Stimulated activated effector memory CD8-positive, alpha-beta T cell treated with anti-CD3 and anti-CD28 coated beads, Interleukin-12 subunit alpha, Interleukin-12 subunit beta, amount 100 ng/mL, for 72 hours (primary cell): Measurements from ENCODE around the gene HLTF.
A peak's percentile ranks its signal among the peaks of the same experiment; 100 is the strongest.

Source experiments
- ATAC-seq: fragments of 150-1000 bp; cut with Tn5 transposase; 2 replicates; pipeline ENCODE4 v1.10.0; 2021
- DNase-seq, 2 donors: peaks; one replicate each; pipeline ENCODE4 v3.0.0; 2021 to 2022; ENCODE audit warnings: low spot score in 2 of 2
- H3K27ac Mint-ChIP-seq: one replicate; pipeline ENCODE4 v1.8.0; 2022; ENCODE audit warnings: mild to moderate bottlenecking, mixed read lengths
- H3K36me3 Mint-ChIP-seq: one replicate; pipeline ENCODE4 v1.8.0; 2022; ENCODE audit warnings: mild to moderate bottlenecking, mixed read lengths
- H3K4me1 Mint-ChIP-seq: one replicate; pipeline ENCODE4 v1.8.0; 2022; ENCODE audit warnings: mixed read lengths
- H3K4me3 Mint-ChIP-seq: one replicate; pipeline ENCODE4 v1.8.0; 2022; ENCODE audit warnings: mild to moderate bottlenecking, mixed read lengths
- H3K9me3 Mint-ChIP-seq: one replicate; pipeline ENCODE4 v1.8.0; 2022; ENCODE audit warnings: mixed read lengths

HLTF gene

GRCh38 chr3:149086232-149086988, at the start of gene HLTF:
Gene HLTF (minus strand): TSS chr3:149086533. CDS start chr3:149086336, 197 bp downstream.
- H3K4me1 Mint-ChIP-seq = peaks cover 11% of the 10 kb centered on the region
- H3K36me3 Mint-ChIP-seq = peaks cover 36% of the 10 kb centered on the region
- peak within 1 kb of the TSS; percentile 90 for H3K4me3 Mint-ChIP-seq
- ATAC-seq (peak; percentile 99), DNase-seq (peak; percentile 76 to 94)
- H3K27ac Mint-ChIP-seq = peak within 1 kb of the TSS; percentile 83
- no peaks in the 10 kb centered on the region for H3K9me3 Mint-ChIP-seq

DNA sequence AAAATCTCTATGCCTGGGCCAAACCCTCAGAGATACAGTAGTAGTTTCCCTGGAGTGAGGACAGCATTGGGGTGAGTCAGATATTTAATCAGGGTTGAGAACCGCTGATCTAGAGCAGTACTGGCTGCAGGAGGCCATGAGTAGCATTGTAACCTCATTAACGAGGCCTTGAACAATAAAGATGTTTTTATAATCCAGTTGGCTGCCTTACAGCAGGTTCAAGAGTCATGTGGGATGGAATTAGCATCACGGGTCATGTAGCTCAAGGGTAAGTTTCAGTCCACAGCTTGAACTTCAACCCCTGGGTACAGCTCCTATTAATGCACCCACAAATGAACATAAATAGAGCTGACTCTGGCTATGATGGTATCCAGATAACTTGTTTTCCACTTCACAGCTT, 48.2 kb upstream of the HLTF start:
- no peak for ATAC-seq
- peaks cover 39% of the 10 kb centered on the region for H3K4me1 Mint-ChIP-seq
- H3K9me3 Mint-ChIP-seq = no peaks in the 10 kb centered on the region
- H3K27ac Mint-ChIP-seq = no peak overlapping the region
- no peak overlapping the region for H3K4me3 Mint-ChIP-seq
- H3K36me3 Mint-ChIP-seq = peaks cover 5% of the 10 kb centered on the region
- DNase-seq = no peak

DNA sequence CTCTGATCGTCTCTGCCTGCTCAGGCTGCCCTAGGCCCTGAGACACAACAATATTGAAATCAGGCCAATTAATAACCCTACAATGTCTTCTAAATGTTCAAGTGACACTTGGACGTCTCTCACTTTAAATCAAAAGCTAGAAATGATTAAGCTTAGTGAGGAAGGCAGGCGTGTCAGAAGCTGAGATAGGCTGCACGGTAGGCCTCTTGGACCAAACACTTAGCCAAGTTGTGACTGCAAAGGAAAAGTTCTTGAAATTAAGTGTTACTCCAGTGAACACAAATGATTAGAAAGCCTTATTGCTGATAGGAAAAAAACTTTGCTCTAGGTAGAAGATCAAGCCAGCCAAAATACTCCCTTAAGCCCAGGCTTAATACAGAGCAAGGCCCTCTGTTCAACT, 45.3 kb upstream of the HLTF start:
- peaks cover 45% of the 10 kb centered on the region for H3K4me1 Mint-ChIP-seq
- peaks cover 5% of the 10 kb centered on the region for H3K36me3 Mint-ChIP-seq
- DNase-seq = no peak
- H3K27ac Mint-ChIP-seq = peak overlapping the region; percentile 4
- peak; percentile 33 for ATAC-seq
- H3K9me3 Mint-ChIP-seq = no peaks in the 10 kb centered on the region
- H3K4me3 Mint-ChIP-seq = peak overlapping the region; percentile 91

DNA sequence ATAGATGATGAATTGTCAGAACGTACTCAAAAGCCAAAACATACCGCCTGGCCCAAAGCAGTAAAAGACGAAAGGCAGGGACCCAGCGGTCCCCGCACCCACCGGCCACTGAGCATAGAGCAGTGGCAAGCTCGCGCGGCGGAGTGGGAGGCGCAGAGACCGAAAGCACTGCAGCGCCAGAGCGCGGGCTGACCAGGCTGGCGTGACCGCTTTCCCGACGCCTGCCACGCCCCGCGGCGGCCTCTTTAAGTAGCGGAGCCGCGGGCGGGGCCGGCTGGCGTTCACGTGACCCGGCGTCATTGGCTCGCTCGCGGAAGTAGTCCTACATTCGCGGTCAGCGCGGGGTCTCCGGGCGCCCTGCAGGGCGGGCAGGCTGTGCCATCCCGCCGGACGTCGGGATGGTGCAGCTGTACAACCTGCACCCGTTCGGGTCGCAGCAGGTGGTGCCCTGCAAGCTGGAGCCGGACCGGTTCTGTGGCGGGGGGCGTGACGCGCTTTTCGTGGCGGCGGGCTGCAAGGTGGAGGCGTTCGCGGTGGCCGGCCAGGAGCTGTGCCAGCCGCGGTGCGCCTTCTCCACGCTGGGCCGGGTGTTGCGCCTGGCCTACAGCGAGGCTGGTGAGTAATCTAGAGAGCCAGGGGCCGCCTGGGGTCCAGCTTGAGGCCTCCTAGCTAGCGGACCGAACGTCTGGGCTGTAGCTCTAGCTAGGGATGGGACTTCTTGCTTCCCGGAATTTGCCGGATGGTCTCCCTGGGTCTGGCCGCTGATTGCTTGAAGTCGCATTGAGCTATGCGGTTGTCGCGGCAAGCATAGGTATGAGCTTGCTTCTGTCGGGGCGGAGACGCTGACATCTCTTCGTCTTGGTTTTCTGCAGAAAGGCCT, 43.2 kb upstream of the HLTF start, which contains the start of gene HPS3:
Gene HPS3, plus strand, starts transcription at position 313 of the 880 bp plus-strand sequence. Its CDS starts 86 bp downstream, at position 399.
- H3K9me3 Mint-ChIP-seq = no peaks in the 10 kb centered on the region
- peak within 1 kb of the TSS; percentile 91 for H3K4me3 Mint-ChIP-seq
- H3K36me3 Mint-ChIP-seq = peaks cover 5% of the 10 kb centered on the region
- peak within 1 kb of the TSS; percentile 86 for H3K27ac Mint-ChIP-seq
- peak; percentile 75 to 91 for DNase-seq
- H3K4me1 Mint-ChIP-seq = peaks cover 39% of the 10 kb centered on the region
- peak; percentile 92 for ATAC-seq

GRCh38 chr3:149128821-149129220, 42.5 kb upstream of the HLTF start:
- Mint-ChIP-seq H3K4me1 (peaks cover 39% of the 10 kb centered on the region), H3K9me3 (no peaks in the 10 kb centered on the region)
- no peak for DNase-seq

DNA sequence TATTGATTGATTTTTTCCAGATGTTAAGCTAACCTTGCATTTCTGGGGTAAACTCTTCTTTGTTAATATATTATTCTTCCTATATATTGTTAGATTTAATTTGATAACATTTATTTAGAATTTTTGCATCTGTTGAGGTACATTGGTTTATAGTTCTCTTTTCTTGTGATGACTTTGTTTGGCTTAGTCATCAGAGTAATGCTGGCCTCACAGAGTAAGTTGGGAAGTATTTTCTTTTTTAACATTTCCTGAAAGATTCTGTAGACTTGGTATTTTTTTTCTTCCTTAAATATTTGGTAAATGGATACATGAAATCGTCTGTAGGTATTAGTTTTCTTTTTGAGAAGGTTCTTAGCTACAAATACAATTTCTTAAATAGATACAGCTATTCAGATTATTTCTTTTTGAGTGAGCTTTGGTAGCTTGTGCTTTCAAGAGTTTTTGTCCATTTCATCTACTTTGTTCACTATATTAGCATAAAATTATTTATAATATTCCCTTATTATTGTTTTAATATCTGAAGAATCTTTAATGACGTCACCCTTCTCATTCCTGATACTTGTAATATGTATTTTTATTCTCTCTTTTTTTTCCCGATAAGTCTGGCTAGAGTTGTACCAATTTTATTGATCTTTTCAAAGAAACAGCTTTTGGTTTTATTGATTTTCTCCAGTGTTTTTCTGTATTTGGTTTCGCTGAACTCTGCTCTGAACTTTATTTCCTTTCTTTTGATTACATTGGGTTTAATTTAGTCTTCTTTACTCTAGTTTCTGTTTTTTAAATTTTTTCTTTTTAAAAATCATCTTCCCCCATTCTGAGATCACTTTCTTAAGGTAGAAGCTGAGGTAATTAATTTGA, 36.6 kb upstream of the HLTF start:
- Mint-ChIP-seq H3K9me3 (no peaks in the 10 kb centered on the region), H3K4me3 (no peak overlapping the region), H3K36me3 (no peaks in the 10 kb centered on the region), H3K4me1 (no peaks in the 10 kb centered on the region), H3K27ac (no peak overlapping the region)
- DNase-seq (no peak), ATAC-seq (no peak)

More at GRCh38 chr3:149128821-149129220, 42.5 kb upstream of the HLTF start:
- ATAC-seq = no peak
- H3K27ac Mint-ChIP-seq = peak overlapping the region; percentile 86
- H3K4me3 Mint-ChIP-seq = peak overlapping the region; percentile 91
- H3K36me3 Mint-ChIP-seq = peaks cover 5% of the 10 kb centered on the region

DNA sequence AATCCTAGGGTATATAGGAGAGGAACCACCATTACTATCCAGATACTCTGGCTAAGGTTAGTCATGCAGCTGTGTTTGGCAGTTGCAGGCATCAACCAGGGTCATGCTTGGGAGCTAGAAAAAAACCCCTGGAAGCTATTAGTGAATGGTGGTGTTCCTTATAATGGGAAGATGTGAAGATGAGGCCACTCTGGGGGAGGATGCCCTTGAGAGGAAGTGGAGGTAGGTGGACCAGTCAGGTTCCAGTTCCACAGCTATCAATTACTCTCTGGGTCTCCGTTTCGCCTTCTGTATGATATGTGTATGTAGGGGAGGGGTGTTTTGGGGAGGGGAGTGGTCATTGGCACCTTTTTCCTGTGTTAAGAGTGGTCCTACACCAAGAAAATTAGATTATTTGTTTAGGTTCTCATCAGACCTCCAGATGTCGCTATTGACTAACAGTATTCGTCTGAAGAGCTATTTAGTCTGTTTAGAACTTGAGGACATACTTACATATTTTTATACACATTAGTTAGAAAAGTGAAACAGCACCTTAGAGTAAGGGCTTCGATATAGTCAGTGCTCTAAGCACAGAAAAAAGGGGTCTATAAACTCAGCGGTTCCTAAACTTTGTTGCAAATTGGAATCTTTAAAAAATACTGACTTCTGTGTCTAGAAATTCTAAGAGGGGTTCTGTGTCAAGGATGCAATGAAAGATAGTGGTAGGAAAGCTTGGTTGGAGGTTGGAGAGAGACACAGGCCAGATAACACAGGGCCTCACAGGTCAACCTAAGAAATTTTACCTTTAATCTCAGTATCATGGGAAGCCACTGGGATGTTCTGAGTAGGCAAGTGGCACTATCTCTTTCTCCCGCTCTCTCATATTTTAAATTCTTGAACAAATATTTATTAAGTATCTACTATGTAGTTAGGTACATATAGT, 34.0 kb upstream of the HLTF start:
- DNase-seq (no peak), ATAC-seq (peak; percentile 81)
- no peaks in the 10 kb centered on the region for H3K9me3 Mint-ChIP-seq
- no peaks in the 10 kb centered on the region for H3K4me1 Mint-ChIP-seq
- H3K4me3 Mint-ChIP-seq = no peak overlapping the region
- H3K36me3 Mint-ChIP-seq = no peaks in the 10 kb centered on the region
- H3K27ac Mint-ChIP-seq = no peak overlapping the region

DNA sequence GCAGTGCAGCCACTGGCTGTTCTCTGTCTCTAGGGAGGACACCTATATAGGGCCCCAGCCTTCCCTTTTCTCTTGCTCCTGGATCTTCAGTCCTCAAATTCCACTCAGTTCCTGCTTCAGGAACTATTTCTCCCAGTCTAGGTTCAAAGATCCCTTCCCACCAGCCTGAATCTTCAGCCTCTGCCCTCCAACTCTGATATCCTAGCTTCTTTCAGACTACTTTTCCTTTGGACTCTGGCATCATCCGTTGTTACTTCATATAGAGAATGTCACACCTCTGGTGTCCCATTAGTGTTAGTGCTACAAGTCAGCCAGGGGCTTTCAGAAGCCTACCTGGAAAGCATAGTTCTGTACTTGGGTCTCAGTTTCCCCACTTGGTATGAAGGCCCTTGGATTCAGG, 33.1 kb upstream of the HLTF start:
- H3K4me1 Mint-ChIP-seq = no peaks in the 10 kb centered on the region
- ATAC-seq = no peak
- no peak for DNase-seq
- no peak overlapping the region for H3K27ac Mint-ChIP-seq
- no peaks in the 10 kb centered on the region for H3K36me3 Mint-ChIP-seq
- no peak overlapping the region for H3K4me3 Mint-ChIP-seq
- H3K9me3 Mint-ChIP-seq = no peaks in the 10 kb centered on the region

DNA sequence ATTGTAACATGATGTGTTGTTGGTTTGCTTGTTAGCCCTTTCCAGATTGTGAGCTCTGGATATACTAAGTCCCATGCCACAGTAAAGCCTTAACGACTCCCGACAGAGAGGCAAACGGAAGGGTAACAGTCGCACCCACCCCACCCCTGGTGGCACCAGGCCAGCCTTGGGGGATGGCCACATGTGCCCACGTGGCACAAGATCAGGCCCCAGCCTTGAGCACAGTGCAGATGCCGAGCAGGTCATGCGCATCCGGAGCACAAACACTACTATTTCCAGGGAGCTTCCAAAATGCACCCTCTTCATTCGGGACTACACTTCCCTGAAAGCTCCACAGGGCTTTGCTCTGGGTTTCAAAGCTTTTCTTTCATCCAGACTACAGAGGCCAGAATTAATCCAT, 32.4 kb upstream of the HLTF start:
- H3K4me1 Mint-ChIP-seq = no peaks in the 10 kb centered on the region
- H3K36me3 Mint-ChIP-seq = no peaks in the 10 kb centered on the region
- DNase-seq (no peak), ATAC-seq (no peak)
- no peak overlapping the region for H3K4me3 Mint-ChIP-seq
- no peaks in the 10 kb centered on the region for H3K9me3 Mint-ChIP-seq
- H3K27ac Mint-ChIP-seq = no peak overlapping the region

DNA sequence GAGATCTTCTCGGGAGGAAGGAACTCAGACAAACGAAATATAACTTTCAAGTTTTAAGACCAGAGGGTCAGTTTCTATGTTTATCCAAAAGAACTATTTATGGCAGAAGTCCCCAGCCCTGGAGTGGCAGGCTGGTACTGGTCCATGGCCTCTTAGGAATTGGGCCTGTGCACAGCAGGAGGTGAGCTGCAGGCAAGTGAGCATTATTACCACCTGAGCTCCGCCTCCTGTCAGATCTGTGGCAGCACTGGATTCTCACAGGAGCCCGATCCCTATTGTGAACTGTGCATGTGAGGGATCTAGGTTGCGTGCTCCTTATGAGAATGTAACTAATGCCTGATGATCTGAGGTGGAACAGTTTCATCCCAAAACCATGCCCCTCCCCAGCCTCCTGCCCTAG, 28.8 kb upstream of the HLTF start:
- no peak for ATAC-seq
- Mint-ChIP-seq H3K4me3 (no peak overlapping the region), H3K36me3 (no peaks in the 10 kb centered on the region), H3K27ac (no peak overlapping the region), H3K4me1 (no peaks in the 10 kb centered on the region), H3K9me3 (no peaks in the 10 kb centered on the region)
- no peak for DNase-seq

GRCh38 chr3:149114458-149114857, 28.1 kb upstream of the HLTF start:
- DNase-seq = no peak
- H3K27ac Mint-ChIP-seq = no peak overlapping the region
- no peak overlapping the region for H3K4me3 Mint-ChIP-seq
- H3K36me3 Mint-ChIP-seq = no peaks in the 10 kb centered on the region
- H3K9me3 Mint-ChIP-seq = no peaks in the 10 kb centered on the region
- ATAC-seq = no peak
- no peaks in the 10 kb centered on the region for H3K4me1 Mint-ChIP-seq

DNA sequence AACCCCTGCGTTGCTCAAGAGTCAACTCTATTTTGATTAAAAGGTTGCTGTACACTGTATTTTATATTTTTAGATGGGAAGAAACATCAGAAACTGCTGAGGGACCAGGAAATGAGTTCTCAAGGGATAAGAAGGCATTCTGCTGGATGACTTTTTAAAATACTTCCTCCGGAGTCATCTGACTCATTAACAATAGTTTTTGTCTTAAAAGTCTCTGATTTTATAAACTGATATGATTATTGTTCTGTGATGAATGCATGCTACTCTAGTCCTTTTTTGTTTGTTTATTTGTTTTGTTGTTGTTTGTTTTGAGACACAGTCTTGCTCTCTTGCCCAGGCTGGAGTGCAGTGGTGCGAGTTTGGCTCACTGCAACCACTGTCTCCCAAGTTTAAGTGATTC, 18.2 kb upstream of the HLTF start:
- no peaks in the 10 kb centered on the region for H3K4me1 Mint-ChIP-seq
- ATAC-seq (no peak), DNase-seq (no peak)
- H3K9me3 Mint-ChIP-seq = no peaks in the 10 kb centered on the region
- H3K4me3 Mint-ChIP-seq = no peak overlapping the region
- H3K36me3 Mint-ChIP-seq = no peaks in the 10 kb centered on the region
- no peak overlapping the region for H3K27ac Mint-ChIP-seq

DNA sequence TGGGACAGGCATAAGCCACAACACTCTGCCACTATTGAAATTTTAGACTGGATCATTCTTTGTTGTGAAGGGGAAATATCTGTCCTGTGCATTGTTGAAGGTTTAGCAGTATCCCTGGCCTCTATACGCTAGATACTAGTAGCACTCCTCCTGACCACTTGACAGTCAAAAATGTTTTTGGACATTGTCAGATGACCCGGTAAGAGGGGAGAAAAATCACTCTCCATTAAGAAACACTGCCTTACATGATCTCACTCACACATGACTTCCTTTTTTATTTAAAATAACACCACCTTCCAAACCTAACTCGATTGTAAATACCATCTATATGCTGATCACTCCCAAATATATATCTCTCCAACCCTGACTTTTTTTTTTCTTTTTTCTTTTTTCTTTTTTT, 15.3 kb upstream of the HLTF start:
- H3K36me3 Mint-ChIP-seq = no peaks in the 10 kb centered on the region
- no peak overlapping the region for H3K4me3 Mint-ChIP-seq
- no peaks in the 10 kb centered on the region for H3K9me3 Mint-ChIP-seq
- H3K4me1 Mint-ChIP-seq = no peaks in the 10 kb centered on the region
- DNase-seq (no peak), ATAC-seq (no peak)
- no peak overlapping the region for H3K27ac Mint-ChIP-seq

GRCh38 chr3:149101154-149101553, 14.8 kb upstream of the HLTF start:
- DNase-seq (no peak), ATAC-seq (no peak)
- no peaks in the 10 kb centered on the region for H3K9me3 Mint-ChIP-seq
- H3K36me3 Mint-ChIP-seq = no peaks in the 10 kb centered on the region
- H3K27ac Mint-ChIP-seq = no peak overlapping the region
- no peak overlapping the region for H3K4me3 Mint-ChIP-seq
- H3K4me1 Mint-ChIP-seq = no peaks in the 10 kb centered on the region
